ENCODE data around the gene ARFGAP1.

DNA sequence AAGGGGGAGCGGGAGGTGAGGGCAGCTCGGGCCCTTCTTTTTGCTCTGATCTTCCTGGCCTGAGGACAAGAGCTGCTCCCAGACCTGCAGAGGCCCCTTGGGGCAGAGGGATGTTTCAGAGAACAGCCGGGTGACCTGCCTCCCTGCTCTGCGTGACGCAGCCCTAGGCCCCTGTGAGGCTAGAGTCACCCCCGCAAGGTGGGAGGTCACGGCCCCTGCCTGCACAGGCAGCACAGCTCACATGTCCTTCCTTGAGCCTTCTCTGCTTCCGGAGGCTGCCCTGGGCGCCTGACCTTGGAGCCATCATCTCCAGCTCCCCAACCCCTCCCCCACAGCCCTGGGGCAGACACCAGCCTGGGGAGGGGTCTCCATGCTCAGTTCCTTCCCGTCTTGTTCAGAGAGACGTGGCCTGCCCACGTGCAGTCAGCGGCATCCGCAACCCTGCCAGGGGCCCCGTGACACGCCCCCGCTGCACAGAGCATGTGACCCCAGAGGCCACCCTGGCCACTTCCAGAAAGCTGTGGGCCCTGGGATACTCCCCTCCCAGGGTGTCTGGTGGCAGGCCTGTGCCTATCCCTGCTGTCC, 37.1 kb upstream of the ARFGAP1 start, which contains the start of gene BIRC7:
- TF ChIP-seq, protein P1, sequence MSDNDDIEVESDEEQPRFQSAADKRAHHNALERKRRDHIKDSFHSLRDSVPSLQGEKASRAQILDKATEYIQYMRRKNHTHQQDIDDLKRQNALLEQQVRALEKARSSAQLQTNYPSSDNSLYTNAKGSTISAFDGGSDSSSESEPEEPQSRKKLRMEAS (IDR thresholded peaks at IDR 0.05; ENCODE audit: insufficient read depth, insufficient read length) = no peak
- TF ChIP-seq, protein P2, sequence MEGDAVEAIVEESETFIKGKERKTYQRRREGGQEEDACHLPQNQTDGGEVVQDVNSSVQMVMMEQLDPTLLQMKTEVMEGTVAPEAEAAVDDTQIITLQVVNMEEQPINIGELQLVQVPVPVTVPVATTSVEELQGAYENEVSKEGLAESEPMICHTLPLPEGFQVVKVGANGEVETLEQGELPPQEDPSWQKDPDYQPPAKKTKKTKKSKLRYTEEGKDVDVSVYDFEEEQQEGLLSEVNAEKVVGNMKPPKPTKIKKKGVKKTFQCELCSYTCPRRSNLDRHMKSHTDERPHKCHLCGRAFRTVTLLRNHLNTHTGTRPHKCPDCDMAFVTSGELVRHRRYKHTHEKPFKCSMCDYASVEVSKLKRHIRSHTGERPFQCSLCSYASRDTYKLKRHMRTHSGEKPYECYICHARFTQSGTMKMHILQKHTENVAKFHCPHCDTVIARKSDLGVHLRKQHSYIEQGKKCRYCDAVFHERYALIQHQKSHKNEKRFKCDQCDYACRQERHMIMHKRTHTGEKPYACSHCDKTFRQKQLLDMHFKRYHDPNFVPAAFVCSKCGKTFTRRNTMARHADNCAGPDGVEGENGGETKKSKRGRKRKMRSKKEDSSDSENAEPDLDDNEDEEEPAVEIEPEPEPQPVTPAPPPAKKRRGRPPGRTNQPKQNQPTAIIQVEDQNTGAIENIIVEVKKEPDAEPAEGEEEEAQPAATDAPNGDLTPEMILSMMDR (IDR thresholded peaks at IDR 0.05; ENCODE audit: extremely low read depth in 1 of 2, insufficient read depth in 1 of 2, low read depth in 1 of 2, low read length in 2 of 2) = no peak
- TF ChIP-seq POLR2A (IDR thresholded peaks at IDR 0.05; ENCODE audit: low read depth, low read length) = no peak
- no peak for TF ChIP-seq EZH2 (IDR thresholded peaks at IDR 0.05; ENCODE audit: borderline replicate concordance, low read depth, low read length, severe bottlenecking)
- no peak for TF ChIP-seq GATA2 (IDR thresholded peaks at IDR 0.05; ENCODE audit: insufficient read depth, insufficient read length, low read depth, low read length)
- TF ChIP-seq FOS (IDR thresholded peaks at IDR 0.05; ENCODE audit: borderline replicate concordance, insufficient read depth, low read length) = no peak
